T-helper 9 cell (primary cell): Measurements from ENCODE around the gene HSDL2.
"Not testable (repeated sequence)": the region's sequence is repeated elsewhere in the genome, so short reads cannot be mapped to it uniquely, and the experiment has no call there.

Source experiments
- DNase-seq: peaks from one replicate; pipeline ENCODE4 v3.0.0-alpha.2; 2020

HSDL2 gene

GRCh38 chr9:112503170-112503569 is 123.3 kb downstream of the HSDL2 start:
- DNase-seq, result no peak

- no peak for DNase-seq
These were observed 125.2 kb downstream of the HSDL2 start for GRCh38 chr9:112505086-112505485.

GRCh38 chr9:112505607-112506006 is 125.7 kb downstream of the HSDL2 start:
- DNase-seq, result no peak

GRCh38 chr9:112506571-112506970 is 126.7 kb downstream of the HSDL2 start:
- DNase-seq, result no peak

GRCh38 chr9:112507001-112507680 is 127.2 kb downstream of the HSDL2 start:
- DNase-seq, result no peak

- no peak for DNase-seq
These were observed 128.5 kb downstream of the HSDL2 start for GRCh38 chr9:112508377-112508776.

- DNase-seq, result not testable (repeated sequence)
These were observed 132.5 kb downstream of the HSDL2 start for GRCh38 chr9:112512377-112512776.

- no peak for DNase-seq
These were observed 136.9 kb downstream of the HSDL2 start for GRCh38 chr9:112516769-112517168.

GRCh38 chr9:112520069-112520468 is 140.2 kb downstream of the HSDL2 start:
- no peak for DNase-seq

GRCh38 chr9:112520656-112521055 is 140.7 kb downstream of the HSDL2 start:
- no peak for DNase-seq
